ENCODE results near the gene TRMT11.

GRCh38 chr6:126086560-126086959 lies 100.2 kb downstream of the TRMT11 start:
- TF ChIP-seq, protein P1, sequence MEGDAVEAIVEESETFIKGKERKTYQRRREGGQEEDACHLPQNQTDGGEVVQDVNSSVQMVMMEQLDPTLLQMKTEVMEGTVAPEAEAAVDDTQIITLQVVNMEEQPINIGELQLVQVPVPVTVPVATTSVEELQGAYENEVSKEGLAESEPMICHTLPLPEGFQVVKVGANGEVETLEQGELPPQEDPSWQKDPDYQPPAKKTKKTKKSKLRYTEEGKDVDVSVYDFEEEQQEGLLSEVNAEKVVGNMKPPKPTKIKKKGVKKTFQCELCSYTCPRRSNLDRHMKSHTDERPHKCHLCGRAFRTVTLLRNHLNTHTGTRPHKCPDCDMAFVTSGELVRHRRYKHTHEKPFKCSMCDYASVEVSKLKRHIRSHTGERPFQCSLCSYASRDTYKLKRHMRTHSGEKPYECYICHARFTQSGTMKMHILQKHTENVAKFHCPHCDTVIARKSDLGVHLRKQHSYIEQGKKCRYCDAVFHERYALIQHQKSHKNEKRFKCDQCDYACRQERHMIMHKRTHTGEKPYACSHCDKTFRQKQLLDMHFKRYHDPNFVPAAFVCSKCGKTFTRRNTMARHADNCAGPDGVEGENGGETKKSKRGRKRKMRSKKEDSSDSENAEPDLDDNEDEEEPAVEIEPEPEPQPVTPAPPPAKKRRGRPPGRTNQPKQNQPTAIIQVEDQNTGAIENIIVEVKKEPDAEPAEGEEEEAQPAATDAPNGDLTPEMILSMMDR (IDR thresholded peaks at IDR 0.05 in 2 of 3, conservative IDR thresholded peaks at IDR 0.05 in 1 of 3; ENCODE audit: control insufficient read depth in 2 of 3, extremely low read depth in 1 of 3, insufficient read depth in 1 of 3, low read depth in 3 of 3, low read length in 3 of 3): no peak
- TF ChIP-seq, protein P2, sequence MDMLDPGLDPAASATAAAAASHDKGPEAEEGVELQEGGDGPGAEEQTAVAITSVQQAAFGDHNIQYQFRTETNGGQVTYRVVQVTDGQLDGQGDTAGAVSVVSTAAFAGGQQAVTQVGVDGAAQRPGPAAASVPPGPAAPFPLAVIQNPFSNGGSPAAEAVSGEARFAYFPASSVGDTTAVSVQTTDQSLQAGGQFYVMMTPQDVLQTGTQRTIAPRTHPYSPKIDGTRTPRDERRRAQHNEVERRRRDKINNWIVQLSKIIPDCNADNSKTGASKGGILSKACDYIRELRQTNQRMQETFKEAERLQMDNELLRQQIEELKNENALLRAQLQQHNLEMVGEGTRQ (IDR thresholded peaks at IDR 0.05; ENCODE audit: borderline replicate concordance, low read depth, low read length): no peak; the same call in 1 of the 2 replicates
- TF ChIP-seq PAX8 (IDR thresholded peaks at IDR 0.05) (no peak), JUND (IDR thresholded peaks at IDR 0.05; ENCODE audit: low read depth, low read length) (no peak)
